COLO829 (cell line): Measurements from ENCODE around the gene KTI12.
"Not testable (repeated sequence)": the region's sequence is repeated elsewhere in the genome, so short reads cannot be mapped to it uniquely, and the experiment has no call there.

Source experiments
- DNase-seq: peaks from one replicate; pipeline ENCODE4 v3.0.0; 2012; ENCODE audit warnings: low spot score

KTI12 gene

DNA sequence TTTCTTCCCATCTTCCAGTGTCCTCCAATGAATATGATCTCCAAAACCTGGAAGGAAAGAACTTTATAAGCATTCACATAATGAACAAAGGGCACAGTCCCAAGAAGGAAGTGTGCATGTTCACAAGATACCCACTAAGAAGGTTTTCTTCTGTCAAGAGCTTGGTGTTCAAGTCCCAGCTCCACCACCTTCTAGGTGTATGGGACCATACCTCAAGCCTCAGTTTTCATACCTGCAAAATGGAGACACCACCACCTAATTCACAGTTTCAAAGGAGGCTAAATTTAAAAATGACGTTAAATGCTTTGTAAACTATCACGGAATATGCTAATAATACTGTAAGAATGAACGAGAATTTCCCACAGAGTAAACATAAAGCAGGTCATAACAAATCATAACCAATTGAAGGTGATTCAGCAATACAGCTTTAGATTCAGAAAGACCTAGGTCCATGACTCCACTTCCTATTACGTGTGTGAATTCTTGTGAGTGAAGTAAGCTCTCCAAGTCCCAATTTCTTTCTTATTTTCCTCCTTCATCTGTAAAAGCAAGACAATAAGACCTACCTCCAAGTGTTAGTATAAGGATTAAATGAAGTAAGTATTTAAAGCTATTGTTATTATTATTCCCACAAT is 8.1 kb upstream of the KTI12 start:
- no peak for DNase-seq

DNA sequence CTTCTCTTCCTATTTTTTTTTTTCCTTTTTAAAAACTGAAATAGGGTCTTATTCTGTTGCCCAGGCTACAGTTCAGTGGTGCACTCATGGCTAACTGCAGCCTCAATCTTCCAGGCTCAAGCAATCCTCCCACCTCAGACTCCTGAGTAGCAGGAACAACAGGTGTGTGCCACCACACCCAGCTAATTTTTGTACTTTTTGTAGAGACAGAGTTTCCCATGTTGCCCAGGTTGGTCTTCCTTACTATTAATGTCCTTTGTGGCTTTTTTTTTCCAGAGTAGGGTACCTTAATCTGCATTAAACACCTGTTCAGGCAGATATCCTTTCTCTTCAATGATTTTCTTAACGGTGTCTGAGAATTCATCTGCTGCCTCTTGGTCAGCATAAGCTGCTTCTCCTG is 4.3 kb upstream of the KTI12 start:
- no peak for DNase-seq

DNA sequence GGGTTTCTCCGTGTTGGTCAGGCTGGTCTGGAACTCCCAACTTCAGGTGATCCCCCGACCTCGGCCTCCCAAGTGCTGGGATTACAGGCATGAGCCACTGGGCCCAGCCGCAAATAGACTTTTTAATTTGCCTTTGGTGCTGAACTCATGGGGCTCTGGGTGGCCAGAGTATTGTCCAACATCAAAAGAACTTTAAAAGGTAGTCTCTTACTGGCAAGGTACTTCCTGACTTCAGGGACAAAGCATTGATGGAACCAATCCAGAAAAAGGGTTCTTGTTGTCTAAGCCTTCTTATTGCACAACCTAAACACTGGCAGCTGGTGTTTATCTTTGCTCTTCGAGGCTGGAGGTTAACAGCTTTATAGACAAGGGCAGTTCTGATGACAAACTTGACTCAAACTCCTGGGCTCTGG is 3.8 kb upstream of the KTI12 start:
- no peak for DNase-seq

DNA sequence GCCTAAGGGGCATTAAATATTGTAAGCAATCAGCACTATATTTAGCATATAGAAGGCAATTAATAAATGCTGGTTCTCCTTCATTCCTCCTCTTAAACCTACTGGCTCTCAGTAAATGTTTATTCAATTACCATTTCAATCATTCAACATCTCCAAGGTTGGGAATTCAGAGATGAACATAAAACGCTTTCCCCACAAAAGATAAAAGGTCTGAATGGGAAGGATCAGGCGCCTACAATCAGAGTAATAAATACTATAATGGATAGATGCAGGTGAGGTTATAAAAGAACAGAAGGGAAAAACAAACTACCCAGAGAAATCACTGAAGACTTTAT is 407 bp upstream of the KTI12 start:
- no peak for DNase-seq

DNA sequence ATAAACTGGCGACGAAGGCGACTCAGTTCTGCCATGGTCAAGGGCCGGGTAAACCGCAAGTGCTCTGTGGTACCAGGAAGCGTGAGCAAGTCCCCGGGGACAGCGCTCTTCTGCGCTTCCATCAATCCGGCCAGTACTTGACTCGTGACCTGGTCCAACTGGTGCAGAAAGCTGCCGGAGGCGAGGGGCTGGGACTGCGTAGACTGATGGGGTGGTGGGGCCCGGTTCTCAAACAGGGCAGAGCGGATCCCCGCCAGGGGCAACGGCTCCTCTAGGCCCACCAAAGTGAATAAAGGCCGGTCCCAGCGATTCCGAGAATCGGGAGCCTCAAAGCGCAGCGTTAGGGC is 852 bp downstream of the KTI12 start:
- peak; percentile 35 for DNase-seq

DNA sequence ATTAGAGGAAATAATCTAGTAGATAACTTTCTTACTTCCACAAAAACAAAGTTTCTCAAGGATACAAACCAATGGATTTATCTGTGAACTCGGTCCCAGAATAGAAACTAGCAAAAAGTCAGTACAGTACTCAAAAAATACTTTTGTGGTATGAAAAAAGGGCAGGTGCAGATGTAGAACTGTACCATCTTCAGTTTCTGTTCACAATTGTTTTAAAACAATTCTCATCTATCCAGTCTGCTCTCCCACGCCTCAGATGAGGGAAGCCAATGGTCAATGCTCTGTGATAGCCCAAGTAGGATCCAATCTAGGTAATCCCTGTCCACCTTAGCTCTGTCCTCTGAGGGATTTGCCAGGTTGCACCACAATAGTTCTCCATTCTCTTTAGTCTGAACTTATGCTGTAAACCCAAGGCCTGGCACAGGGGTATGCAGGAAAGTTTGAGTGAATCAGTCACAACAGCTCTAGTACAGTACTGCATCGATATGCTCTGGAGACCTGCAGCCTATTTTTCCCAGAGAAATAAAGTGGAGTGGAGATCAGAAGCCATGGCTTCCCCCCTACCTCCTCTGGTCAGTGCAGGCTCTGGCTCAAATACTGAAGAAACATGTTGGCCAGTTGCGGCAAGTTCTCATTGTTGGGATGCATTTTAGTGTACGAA is 1.4 kb downstream of the KTI12 start:
- DNase-seq = no peak

DNA sequence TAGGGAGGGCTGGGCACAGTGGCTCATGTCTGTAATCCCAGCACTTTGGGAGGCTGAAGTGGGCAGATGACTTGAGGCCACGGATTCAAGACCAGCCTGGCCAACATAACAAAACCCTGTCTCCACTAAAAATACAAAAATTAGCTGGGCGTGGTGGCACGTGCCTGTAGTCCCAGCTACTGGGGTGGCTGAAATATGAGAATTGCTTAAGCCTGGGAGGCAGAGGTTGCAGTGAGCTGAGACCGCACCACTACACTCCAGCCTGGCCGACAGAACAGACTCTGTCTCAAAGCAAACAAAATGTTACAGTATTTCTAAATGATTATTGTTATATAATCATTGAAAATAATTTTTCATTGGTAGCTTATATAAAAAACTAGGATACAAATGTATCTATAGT is 4.8 kb downstream of the KTI12 start:
- DNase-seq = not testable (repeated sequence)

DNA sequence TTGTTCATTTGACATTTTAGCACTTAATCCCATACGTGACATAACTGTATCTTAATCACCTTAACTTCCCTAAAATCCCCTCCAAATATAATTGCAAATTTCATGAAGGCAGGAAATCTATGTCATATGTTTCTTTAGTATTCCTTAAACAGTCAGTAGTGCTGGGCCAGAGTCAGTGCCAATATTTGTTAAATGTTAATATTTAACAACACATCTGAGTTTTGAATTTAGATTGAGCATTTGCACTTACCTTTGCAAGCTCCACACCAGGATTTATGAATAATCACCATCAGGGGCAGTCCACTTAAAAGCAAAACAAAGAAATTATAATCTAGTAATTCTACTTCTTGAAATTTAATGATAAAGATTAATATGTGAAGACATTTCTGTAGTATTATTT is 5.3 kb downstream of the KTI12 start:
- DNase-seq = no peak

DNA sequence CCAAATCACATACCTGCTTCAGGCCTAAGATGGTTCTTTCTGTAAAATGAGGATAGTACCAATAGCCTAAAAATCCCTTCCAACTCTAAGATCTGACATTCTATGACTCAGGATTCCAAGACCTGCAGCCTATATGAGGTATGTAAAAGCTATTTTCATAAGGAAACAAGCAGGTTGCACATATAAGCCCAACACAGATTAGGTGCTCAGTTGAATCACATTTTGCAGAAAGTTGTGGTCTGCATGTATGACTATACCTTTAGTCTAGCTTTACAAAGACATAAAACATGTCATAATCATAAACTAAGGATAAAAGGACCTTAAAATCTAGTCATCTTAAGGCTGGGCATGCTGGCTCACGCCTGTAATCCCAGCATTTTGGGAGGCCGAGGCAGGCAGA is 7.3 kb downstream of the KTI12 start:
- DNase-seq = no peak

DNA sequence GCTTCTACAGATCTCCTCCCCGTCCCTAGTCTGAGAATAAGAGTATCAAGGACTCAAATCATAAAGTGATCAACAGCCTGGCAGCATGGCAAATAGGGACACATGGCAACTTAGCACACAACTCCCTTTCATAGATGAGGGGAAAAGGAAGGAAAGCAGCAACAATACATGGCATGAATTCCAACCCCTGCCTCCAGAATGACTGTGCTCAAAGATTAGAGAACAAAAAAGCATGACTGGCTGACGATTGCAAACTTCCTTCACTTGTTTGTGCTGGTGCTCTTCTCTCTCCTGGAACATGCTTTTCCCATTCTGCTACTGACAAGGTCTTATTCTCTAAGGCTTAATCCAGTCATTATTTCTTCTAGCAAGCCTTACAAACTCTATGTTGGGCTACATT is 11.5 kb downstream of the KTI12 start:
- DNase-seq = no peak

DNA sequence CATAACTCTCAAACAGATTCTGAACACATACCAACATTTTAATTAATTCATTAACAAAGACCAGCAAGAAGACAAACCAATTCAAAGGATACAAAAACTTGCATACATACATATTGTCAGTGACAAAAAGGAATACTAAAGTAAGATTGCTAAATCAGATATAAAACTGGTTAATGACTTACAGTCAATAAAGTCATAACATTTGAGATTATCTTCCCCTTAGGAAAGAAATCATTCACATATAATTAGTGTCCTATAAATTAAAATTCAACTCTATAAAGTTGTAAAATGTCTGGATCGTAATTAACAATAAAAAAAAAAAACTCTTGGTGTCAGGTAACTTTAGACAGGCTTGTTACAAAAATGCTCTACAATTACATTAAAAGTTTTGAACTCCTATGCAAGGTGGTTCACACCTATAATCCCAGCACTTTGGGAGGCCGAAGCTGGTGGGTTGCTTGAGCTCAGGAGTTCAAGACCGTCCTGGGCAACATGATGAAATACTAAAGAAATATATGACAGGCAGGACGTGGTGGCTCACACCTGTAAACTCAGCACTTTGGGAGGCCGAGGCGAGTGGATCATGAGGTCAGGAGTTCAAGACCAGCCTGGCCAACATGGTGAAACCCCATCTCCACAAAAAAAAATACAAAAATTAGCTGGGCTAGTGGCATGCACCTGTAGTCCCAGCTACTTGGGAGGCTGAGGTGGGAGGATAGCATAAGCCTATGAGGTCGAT is 25.4 kb downstream of the KTI12 start:
- DNase-seq = no peak

DNA sequence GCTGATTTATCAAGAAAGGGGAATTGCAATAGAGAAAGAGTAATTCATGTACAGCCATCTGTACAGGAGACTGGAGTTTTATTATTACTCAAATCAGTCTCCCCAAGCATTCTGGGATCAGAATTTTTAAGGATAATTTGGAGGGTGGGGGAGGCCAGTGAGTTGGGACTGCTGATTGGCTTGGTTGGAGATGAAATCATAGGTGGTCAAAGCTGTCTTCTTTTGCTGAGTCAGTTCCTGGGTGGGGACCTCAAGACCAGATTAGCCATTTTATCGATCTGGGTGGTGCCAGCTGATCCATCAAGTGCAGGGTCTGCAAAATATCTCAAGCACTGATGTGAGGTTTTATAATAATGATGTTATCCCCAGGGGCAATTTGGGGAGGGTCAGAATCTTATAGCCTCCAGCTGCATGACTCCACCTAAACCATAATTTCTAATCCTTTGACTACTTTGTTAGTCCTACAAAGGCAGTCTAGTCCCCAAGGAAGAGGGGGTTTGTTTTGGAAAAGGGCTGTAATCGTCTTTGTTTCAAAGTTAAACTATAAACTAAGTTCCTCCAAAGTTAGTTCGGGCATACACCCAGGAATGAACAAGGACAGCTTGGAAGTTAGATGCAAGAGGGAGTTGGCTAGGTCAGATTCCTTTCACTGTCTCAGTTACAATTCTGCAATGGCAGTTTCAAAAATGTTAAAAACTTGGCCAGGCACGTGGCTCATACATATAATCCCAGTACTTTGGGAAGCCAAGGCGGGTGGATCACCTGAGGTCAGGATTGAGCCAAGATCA is 26.2 kb downstream of the KTI12 start:
- DNase-seq = no peak

DNA sequence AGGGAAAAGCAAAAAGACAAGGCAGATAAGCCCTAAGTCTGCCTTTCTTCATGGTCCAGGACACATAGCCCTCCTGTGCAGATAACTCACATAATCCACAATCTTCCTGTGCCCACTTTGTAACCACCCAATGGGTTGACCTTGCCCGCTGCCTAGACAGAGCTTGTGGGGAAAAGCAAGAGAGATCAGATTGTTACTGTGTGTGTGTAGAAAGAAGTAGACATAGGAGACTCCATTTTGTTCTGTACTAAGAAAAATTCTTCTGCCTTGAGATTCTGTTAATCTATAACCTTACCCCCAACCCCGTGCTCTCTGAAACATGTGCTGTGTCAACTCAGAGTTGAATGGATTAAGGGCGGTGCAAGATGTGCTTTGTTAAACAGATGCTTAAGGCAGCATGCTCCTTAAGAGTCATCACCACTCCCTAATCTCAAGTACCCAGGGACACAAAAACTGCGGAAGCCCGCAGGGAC is 27.5 kb downstream of the KTI12 start:
- DNase-seq = not testable (repeated sequence)

DNA sequence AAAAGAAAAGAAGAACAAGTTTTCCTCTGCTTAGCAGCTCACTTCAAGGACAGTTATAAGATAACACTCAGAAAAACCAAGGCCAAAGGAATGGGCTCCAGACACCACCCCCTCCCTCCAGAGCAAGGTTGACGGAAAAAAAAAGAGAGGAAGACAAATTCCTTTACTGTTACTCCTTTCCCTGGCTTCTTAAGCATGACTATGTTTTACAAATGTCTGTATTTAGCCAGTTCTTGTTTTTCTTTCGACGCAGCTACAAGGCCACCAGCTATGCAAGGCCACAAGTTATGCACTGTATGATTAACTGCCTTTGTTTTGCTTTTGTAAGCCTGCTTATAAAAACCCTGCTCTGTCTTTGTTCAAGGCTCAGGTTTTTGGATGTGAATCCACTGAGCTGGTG is 28.1 kb downstream of the KTI12 start:
- DNase-seq = not testable (repeated sequence)

DNA sequence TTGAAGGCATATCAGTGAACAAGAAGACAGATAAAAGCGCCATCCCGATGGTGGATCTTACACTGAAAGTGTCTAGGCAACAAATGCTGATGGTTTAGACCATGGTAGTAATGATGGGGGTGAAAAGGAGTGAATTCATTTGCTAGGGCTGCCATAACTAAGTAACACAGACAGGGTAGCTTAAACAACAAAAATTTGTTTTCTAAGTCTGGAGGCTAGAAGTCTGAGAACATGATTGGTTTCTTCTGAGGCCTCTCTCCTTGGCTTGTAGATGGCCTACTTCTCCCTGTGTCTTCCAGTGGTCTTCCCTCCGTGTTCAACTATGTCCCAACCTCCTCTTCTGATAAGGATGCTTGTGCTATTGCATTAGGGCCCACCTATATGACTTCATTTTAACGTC is 29.7 kb downstream of the KTI12 start:
- DNase-seq = no peak

DNA sequence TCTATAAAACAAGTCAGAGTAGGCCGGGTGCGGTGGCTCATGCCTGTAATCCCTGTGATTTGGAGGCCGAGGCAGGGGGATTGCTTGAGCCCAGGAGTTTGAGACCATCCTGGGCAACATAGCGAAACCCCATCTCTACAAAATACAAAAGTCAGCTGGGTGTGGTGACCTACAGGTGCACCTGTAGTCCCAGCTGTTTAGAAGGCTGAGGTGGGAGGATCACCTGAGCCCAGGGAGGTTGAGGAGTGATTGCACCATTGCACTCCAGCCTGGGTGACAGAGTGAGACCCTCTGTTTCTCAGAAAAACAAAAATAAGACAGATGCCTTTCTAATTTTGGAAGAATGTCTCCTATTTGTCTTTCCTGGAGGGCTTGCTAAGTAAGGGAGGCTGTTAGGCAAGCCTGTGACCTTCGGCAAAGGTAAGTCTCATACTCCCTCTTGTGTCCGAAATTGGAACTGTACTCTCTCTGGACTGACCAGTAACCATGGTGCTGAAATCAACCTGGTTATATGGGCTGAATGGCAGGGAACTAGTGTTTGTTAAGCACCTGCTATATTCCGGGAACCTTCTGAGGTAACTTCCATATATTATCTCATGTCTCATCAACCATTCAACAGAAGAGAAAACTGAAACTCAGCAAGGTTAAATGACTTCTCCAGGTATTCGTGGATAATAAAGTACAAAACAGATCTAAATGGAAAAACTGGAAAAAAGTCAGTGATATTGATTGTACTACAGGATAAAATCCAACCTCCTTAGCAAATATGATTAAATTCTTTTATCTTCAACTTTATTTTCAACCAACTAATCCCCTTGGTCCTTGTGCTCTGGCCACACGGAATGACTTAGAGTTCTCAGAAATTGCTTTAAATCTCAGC is 31.3 kb downstream of the KTI12 start:
- peak; percentile 91 for DNase-seq

DNA sequence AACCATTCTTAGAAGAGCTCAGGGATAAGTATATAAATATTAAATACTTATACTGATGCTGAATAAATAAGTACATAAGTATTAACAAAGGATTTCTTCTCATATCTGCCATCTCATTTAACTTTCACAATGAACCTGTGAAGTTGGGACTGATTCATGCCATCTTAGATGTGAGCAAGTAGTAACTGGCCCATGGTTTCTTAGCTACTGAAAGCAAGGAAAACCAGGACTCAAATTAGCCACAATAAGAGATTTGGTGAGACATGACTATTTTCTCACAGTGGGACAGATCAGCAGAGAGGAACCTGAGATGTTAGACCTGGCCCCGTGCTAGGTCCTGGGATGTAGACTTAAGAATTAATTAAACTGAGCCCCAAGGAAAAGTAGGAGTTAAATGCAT is 34.9 kb downstream of the KTI12 start:
- no peak for DNase-seq

DNA sequence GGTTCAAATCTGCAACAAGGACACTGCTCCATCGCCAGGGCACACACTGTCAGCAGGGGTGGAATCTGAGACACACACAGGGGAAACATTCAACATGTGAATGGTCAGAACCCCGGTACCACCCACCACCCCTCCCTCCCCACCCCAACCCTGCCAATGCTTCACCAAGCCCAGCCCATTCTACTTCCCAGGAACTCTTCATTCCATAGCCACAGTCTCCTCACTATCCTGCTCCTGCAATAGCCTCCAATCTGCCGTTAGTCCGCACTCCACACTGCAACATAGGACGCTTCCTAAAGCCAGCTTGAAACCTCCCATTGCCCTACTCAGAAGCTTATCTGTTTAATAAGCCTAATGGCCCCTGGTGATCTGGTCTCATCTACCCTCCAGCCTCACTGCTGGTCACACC is 35.6 kb downstream of the KTI12 start:
- DNase-seq = no peak

DNA sequence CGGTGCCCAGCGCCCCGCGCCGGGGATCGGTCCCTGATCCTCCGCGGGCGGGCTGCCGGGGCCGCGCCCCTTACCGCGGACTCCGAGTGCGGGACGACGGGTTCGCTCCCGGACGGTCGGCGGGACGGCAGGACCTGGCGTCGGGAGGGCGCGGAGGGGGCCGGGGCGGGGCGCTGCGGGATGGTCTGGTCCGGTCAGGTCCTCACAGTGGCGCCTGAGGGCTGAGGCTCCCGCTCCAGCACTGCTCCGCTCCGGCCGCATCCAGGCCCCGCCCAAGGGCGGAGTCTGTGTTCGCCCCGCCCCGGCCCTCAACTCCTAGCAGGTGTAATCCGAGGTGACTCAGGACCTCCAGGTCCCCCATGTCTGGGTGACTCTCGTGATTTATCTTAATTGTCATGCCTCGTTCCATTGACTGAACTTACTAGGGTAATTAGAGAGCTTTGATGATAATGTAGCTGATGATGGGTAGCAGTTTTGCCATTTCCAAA is 43.1 kb downstream of the KTI12 start, which contains the start of gene RAB3B:
Gene RAB3B (minus strand): TSS at position 223 of the 488 bp plus-strand sequence. CDS start 13,583 bp downstream, outside the sequence.
- peak; percentile 27 for DNase-seq

DNA sequence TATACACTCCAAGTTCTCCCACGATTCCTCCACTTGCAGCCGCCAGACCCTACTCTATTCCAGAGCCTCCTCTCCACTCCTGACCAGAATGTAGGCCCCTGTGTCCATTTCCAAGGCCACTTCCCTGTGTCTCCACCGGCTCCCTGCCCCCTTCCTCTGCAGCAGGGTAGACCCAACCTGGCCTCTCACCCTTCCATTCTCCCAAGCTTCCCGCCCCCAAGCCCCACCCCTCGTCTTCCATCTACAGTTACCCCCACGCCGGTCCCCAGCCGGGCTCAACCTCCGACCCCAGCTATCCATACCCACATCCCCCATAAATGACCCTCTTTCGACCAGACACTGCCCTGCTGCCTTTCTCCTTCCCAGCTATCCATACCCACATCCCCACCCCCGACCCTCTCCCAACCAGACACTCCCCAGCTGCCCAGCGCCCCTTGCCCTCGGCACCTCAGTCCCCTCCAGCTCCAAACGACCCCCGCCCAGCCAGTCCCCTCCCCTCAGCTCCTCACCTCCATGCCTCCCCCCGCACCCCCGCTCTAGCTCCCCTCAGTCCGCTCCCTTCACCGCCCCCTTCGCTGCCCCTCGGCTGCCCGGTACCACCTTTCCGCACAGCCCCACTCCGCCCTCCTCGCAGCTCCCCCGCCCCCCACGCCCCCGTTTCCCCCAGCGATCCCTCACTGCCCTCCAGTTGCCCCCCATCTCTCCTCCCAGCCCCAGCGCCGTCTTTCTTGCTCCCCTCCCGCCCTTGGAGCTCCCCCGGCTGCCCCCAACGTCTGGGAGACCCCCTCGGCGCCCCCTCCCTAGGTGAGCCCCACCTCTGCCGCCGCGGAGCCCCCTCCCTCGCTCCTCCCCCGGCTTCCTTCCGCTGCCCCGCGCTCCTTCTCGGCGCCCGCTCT is 43.8 kb downstream of the KTI12 start:
- DNase-seq = no peak
